GM19023 (cell line): Measurements from ENCODE around the gene MYO1E.
"Not testable (repeated sequence)": the region's sequence is repeated elsewhere in the genome, so short reads cannot be mapped to it uniquely, and the experiment has no call there.

Experiments used
- ATAC-seq: cut with Tn5 transposase; IDR thresholded peaks from one replicate; pipeline ENCODE4 v1.9.1; 2021; ENCODE audit warnings: mild to moderate bottlenecking, moderate library complexity; ENCODE audit not compliant: unreplicated experiment

The MYO1E gene

DNA sequence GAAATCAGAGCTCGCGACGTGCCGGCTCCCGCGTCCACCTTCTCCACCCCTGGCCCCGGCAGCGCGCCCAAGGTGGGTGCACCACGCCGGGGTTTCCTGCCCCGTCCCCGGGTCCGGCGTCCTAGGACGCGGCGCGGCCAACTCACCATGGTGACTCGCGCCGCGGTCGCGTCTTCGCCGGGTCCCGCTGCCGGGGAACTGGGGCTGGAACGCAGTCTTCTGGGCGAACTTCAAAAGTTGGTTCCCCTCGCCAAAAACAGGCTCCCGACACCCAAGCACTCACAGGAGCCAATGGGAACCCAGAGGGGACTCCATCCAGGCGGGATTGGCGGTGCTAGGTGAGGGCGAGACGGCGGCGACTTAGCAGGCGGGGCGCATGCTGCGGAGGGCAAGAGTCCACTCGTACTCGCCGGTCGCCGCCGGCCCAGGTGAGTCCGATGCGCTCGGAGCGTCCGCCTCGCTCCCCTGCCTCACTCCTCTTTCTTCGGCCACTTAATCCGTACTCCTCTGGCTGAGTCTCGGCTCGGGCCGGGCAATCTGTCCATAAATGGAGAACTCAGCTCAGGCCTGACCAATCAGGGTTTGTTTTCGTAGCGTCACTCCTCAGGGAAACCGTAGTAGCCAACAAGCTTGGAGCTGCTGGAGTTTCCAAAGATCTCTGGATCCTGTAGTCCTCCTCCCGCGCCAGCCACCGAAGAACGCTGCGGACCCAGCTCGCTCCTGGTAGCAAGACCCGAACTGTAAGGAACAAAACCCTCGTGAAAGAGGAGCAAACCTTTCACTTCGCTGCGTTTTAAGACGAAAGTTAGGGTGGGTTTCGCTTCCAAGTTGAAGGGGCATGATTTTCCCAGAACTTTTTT is at the start of gene MYO1E:
TSS of gene MYO1E (minus strand) at position 520 of the 860 bp plus-strand sequence. CDS start at position 149, 371 bp downstream.
- peak; percentile 46 for ATAC-seq

DNA sequence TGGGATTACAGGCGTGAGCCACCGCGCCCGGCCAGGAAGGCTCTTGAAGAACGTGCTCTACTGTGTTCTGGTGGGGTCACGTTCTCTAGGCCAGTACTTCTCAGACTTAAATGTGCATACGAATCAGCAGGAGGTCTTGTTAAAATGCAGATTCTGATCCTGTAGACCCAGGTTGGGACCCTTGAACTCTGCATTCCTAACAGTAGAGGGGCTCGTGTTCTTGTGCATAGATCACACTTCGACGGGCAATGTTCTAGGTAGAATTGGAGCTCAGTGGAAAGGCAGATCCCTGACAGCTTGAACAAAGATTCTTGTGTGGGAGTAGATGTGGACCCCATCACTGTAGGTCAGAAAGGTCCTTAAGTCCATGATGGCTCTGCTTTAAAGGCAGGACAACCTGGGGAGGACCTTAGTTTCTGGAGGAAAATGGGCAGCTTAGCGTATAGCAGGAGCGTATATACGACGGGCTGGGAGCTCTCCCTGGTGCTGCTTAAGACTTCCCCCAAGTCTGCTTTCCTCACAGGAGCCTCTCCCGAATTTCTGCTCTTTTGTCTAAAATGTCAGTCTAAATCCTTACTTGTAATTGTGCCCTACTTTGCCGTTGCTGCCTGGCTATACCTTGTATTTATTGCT is 48.4 kb upstream of the MYO1E start:
- no peak for ATAC-seq

- ATAC-seq: no peak
Measured at GRCh38 chr15:59420108-59420507, 47.4 kb upstream of the MYO1E start.

GRCh38 chr15:59419170-59419569 is 46.5 kb upstream of the MYO1E start:
- ATAC-seq: no peak

- no peak for ATAC-seq
Measured at GRCh38 chr15:59416816-59417215, 44.1 kb upstream of the MYO1E start.

GRCh38 chr15:59413577-59413976 is 40.9 kb upstream of the MYO1E start:
- no peak for ATAC-seq

DNA sequence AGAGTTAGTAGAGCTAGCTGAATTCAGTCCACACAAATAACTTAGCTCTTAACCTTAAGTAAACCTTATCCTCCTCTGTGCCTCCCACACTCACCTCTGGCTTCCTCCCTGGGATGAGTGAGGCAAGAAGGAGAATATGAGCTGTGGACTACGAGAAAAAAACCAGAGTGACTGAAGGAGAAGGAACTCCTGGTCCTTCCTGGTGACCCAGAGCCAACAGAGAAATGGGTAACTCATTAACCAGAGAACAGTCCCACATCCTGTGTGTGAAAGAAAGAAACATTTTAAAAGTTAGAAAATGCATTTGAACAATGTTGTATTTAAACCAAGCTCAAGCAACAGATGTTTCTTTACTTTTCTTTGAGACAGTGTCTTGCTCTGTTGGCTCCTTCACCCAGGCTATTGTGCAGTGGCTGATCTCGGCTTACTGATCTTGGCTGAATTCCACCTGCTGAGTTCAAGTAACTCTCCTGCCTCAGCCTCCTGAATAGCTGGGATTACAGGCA is 37.8 kb upstream of the MYO1E start:
- ATAC-seq: no peak

DNA sequence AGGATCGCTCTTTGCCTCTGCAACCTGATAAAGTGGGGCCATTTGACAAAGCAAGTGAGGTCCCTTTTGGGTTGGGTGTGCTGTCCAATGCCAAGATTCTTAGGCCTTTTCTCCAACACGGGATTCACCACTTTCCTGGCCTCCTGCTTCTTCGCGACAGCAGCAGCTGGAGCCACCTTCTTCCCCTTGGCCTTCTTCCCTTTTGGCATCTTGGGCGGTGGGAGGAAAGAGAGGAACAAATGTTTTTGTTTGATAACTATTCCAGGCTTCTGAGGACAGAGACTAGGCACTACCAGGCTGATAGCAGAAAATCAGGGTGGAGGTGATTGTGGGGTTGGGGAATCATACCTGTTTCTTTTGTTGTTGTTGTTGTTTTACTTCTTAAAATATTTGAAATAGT is 35.3 kb upstream of the MYO1E start:
- ATAC-seq: no peak

- ATAC-seq: no peak
Measured at GRCh38 chr15:59406446-59406845, 33.8 kb upstream of the MYO1E start.

- no peak for ATAC-seq
Measured at GRCh38 chr15:59405079-59405478, 32.4 kb upstream of the MYO1E start.

DNA sequence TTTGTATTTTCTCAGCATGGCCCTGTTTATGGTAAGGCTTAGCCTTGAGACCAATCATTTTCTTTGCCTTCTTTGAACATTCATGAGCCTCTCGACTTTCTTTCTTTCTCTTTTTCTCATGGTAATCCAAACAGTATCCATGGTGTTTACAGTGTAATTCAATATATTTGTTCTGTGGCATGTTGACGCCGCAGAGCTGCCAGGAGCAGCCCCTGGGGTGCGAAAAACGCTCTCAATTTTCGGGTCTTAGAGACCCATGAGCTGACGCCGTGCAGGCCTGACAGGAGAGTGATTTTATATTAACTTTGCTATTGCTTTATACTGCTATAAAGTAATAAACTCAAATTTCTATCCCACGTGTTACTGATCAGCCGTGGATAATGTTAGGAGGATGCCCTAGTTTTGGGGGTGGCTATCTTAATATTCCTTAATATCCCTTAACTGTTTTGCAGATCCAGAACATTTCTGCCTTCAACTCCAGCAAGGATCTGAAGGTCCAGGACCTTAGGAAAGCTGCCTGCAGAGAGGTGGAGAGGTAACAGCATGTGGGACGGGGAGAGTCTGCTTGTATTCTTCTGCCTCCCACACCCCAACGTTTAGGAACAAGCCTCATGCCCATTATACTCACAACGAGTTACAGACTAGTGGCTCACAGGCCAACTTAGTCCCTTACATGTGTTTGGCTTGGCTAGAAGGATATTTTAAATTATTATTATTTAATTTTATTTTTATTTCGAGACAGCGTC is 29.3 kb upstream of the MYO1E start:
- no peak for ATAC-seq

GRCh38 chr15:59401051-59401823 is 28.6 kb upstream of the MYO1E start:
- ATAC-seq: not testable (repeated sequence)

DNA sequence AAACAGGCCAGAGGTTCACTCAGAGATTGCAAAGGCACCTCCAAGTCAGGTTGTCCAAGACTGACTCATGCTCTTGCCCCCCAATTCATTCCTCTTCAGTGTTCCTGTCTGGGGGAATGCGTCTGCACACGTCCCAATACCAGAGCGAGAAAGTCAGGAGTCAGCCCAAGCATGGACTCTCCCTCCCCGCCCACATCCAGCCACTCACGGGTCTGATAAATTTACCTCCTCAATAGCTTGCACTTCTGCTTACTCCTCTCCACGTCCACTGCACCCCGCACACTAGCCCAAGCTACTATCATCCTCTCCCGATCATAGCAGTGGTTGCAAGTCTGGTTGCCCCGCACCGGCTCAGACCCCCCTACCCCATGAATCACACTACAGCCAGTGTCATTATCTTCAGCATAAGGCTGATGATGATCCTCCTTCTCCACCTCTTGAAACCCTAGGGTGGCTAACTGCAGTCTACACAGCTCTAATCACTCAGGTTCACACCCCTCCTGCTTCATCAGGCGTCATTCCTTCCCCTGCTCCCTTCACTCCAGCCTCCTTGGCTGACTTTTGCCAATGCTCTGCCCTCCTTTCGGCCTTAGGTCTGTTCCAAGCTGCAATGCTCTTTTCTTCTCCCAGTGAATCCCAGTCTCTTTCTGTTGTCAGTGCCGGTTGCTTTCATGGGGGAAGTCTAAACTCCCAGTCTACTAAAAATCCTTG is 27.6 kb upstream of the MYO1E start:
- ATAC-seq: peak; percentile 17

GRCh38 chr15:59399465-59400102 is 26.9 kb upstream of the MYO1E start:
- ATAC-seq: peak; percentile 79

DNA sequence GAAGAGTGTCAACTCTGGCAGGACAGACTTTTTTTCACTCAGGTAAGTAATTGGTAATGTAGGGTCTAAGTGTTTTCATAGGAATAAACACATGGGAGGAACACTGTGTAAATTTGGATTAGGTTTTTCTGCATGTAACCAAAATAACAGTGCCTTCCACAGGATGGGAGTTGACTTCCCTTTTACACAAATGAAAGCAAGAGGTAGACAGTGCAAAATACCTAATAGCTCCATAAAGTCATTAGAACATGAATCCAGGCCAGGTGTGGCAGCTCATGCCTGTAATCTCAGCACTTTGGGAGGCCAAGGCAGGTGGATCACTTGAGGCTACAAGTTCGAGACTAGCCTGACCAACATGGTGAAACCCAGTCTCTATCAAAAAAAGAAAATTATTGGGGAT is 25.5 kb upstream of the MYO1E start:
- ATAC-seq: no peak

DNA sequence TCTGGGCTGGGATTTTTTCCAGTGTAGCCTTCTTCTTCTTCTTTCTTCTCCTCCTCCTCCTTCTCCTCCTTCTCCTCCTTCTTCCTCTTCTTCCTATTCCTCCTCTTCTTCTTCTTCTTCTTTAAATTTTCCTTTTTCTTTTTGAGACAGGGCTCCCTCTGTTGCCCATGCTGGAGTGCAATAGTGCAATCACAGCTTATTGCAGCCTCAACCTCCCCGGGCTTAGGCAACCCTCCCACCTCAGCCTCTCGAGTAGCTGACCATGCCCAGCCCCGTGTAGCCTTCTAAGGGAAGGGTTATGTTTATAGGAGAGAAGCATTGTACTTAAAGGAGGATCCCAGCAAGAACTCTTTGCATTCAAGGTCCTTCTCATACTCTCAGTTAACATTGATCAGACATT is 24.0 kb upstream of the MYO1E start:
- ATAC-seq: no peak

GRCh38 chr15:59396211-59396610 is 23.5 kb upstream of the MYO1E start:
- no peak for ATAC-seq

- ATAC-seq: no peak
Measured at GRCh38 chr15:59394166-59394661, 21.5 kb upstream of the MYO1E start.

DNA sequence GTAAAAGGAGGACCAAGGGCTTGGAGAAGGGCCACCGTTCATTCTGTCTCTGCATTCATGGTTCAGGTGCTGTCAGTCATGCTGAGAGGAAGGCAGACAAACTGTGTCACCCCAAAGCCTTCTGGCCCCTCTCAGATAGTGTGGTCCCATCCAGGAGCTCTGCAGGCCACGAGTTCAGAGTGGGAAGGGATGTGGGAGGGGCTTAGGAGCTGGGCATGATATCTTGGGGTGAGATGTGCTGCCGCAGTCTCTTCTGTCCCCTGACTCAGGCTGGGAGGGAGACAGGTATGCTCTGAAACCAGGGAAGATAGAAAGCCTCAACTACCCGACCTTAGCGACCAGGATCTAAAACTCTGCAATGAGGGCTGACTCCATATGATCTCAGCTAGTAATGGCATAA is 19.6 kb upstream of the MYO1E start:
- no peak for ATAC-seq
